ENCODE measurements around the gene STUB1. TPM values are rescaled to one million over a fixed set of nuclear protein-coding genes. Genes with fewer than 3 reads are reported as not detected.

STUB1 gene
- total RNA-seq, 1 experiment from 2014 or later = 102 TPM

DNA sequence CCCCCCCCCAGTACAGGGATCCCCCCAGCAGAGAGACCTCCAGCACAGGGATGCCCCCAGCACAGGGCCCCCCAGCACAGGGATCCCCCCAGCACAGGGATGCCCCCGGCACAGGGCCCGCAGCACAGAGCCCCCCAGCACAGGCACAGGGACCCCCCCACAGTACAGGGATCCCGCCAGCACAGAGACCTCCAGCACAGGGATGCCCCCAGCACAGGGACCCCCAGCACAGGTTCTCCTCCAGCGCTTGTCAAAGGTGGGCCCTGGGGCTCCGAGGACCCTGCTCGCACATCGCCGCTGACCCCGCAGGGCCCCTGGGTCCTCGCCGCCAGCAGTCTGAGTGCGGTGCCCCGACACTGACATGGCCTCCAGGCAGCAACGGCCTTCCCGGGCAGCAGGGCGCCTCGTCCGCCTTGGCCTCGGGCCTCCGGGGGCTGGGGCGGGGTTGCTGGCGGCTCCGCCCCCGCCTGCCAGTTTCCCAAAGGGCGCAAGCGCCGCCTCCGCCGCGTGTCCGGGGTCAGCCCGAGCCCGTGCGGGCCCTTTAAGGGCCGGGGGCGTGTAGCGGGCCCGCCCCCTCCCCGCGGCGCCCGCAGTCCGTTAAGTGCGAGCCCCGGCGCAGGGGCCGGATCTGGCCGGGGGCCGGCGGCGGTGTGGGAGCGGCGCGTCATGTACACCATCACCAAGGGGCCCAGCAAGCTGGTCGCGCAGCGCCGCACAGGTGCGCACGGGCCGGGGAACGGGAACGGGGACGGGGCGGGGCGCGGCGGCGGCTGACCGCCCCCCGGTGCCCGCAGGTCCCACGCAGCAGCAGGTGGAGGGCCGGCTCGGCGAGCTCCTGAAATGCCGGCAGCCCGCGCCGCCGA lies 38.7 kb upstream of the STUB1 start, which contains the start of gene MCRIP2:
Gene MCRIP2, plus strand, starts transcription at position 503 of the 863 bp plus-strand sequence. Its CDS starts 164 bp downstream, at position 667.
- Mint-ChIP-seq H3K27me3 (ENCODE audit: low read depth) (peaks cover 2% of the 10 kb centered on the region; the same call in 1 of the 2 replicates), H3K9me3 (peaks cover 2% of the 10 kb centered on the region in 2 experiments; a peak in 2 of 5 replicates), H3K27ac (peak within 1 kb of the TSS in 2 of 3 experiments; percentile 53 to 86; a peak in 2 of 7 replicates), H3K4me3 (peak within 1 kb of the TSS; percentile 68 to 79), H3K36me3 (ENCODE audit: insufficient read depth in 1 of 3, low read depth in 3 of 3) (peaks cover 2 to 15% (median 4%) of the 10 kb centered on the region in 3 experiments; a peak in 5 of 7 replicates), H3K4me1 (peaks cover 14 to 28% of the 10 kb centered on the region in 2 experiments)
- H3K27me3 ChIP-seq (ENCODE audit: insufficient read depth, low read length) = no peaks in the 10 kb centered on the region
- H3K79me1 ChIP-seq (ENCODE audit: insufficient read depth, low read depth, low read length, poor library complexity, severe bottlenecking) = no peaks in the 10 kb centered on the region
- peak; percentile 90 for DNase-seq
- H2BK20ac ChIP-seq (ENCODE audit: low read depth, low read length, poor library complexity, severe bottlenecking) = no peak within 1 kb of the TSS
- TF ChIP-seq, protein P1, sequence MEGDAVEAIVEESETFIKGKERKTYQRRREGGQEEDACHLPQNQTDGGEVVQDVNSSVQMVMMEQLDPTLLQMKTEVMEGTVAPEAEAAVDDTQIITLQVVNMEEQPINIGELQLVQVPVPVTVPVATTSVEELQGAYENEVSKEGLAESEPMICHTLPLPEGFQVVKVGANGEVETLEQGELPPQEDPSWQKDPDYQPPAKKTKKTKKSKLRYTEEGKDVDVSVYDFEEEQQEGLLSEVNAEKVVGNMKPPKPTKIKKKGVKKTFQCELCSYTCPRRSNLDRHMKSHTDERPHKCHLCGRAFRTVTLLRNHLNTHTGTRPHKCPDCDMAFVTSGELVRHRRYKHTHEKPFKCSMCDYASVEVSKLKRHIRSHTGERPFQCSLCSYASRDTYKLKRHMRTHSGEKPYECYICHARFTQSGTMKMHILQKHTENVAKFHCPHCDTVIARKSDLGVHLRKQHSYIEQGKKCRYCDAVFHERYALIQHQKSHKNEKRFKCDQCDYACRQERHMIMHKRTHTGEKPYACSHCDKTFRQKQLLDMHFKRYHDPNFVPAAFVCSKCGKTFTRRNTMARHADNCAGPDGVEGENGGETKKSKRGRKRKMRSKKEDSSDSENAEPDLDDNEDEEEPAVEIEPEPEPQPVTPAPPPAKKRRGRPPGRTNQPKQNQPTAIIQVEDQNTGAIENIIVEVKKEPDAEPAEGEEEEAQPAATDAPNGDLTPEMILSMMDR (conservative IDR thresholded peaks at IDR 0.05) = no peak
- no peak within 1 kb of the TSS for H2BK120ac ChIP-seq (ENCODE audit: low read depth, low read length, poor library complexity, severe bottlenecking)
- H3K18ac ChIP-seq (ENCODE audit: insufficient read length, low read depth, low read length) = peak within 1 kb of the TSS; percentile 0
- peak within 1 kb of the TSS; percentile 55 for H3K4me2 ChIP-seq (ENCODE audit: insufficient read depth, insufficient read length, low read length)
- H3K56ac ChIP-seq (ENCODE audit: insufficient read length, low read depth, low read length) = no peak within 1 kb of the TSS
- H4K8ac ChIP-seq (replicated peaks; ENCODE audit: insufficient read length, low read depth, low read length) = no peak within 1 kb of the TSS
- no peak within 1 kb of the TSS for H4K5ac ChIP-seq (ENCODE audit: insufficient read length, low read depth, low read length)
- peaks cover 6% of the 10 kb centered on the region for H3K23me2 ChIP-seq (ENCODE audit: insufficient read length, low read depth, low read length, poor library complexity, severe bottlenecking)
- H3K14ac ChIP-seq (ENCODE audit: insufficient read depth, low read length) = 0 out of 2 replicates have a peak within 1 kb of the TSS, but pooled peaks have one; percentile 10
- H3K23ac ChIP-seq (ENCODE audit: insufficient read length, low read depth, low read length) = no peak within 1 kb of the TSS
- H3K9me3 ChIP-seq (ENCODE audit: control insufficient read depth, low read depth, low read length) = no peaks in the 10 kb centered on the region
- no peaks in the 10 kb centered on the region for H3K79me2 ChIP-seq (ENCODE audit: insufficient read depth, low read length)
- peak within 1 kb of the TSS; percentile 1 for H3K9ac ChIP-seq (ENCODE audit: extremely low read depth, insufficient read length, low read length)
- WGBS (ENCODE audit: extremely low coverage, insufficient read length, low lambda C conversion rate) = no CpG with 5 or more reads among the region's 81 CpGs
- H3K4ac ChIP-seq (ENCODE audit: low read depth, low read length) = no peak within 1 kb of the TSS
- no peak within 1 kb of the TSS for H3T11ph ChIP-seq (ENCODE audit: low read length)
- no peaks in the 10 kb centered on the region for H4K20me1 ChIP-seq (ENCODE audit: control insufficient read depth, insufficient read depth, insufficient read length)
- no peak within 1 kb of the TSS for H4K91ac ChIP-seq (ENCODE audit: insufficient read length, low read depth, low read length)
- no peak within 1 kb of the TSS for H2AFZ ChIP-seq (ENCODE audit: low read length)
- H3K4me1 ChIP-seq (ENCODE audit: insufficient read depth, low read length) = no peaks in the 10 kb centered on the region; the same call in 1 of the 2 replicates
- no peak within 1 kb of the TSS for H2BK15ac ChIP-seq (ENCODE audit: low read depth, low read length)
- H2AK5ac ChIP-seq (ENCODE audit: insufficient read length, low read length) = no peak within 1 kb of the TSS
- H2BK12ac ChIP-seq (ENCODE audit: insufficient read length, low read depth, low read length) = no peak within 1 kb of the TSS
- no peak within 1 kb of the TSS for H2BK5ac ChIP-seq (ENCODE audit: insufficient read length, low read length)
- H3K27ac ChIP-seq (ENCODE audit: insufficient read length, low read depth, low read length) = no peak within 1 kb of the TSS

Measured in H9 (cell line).